Measurements from ENCODE around the gene LZTS2.

The LZTS2 gene

GRCh38 chr10:101014966-101015581, 15.5 kb downstream of the LZTS2 start:
- peak; percentile 93 for DNase-seq

- no peak for DNase-seq
These were observed 16.0 kb downstream of the LZTS2 start for GRCh38 chr10:101015582-101015973.

- no peak for DNase-seq
These were observed 17.2 kb downstream of the LZTS2 start for GRCh38 chr10:101016814-101017213.

GRCh38 chr10:101018118-101018599, 18.6 kb downstream of the LZTS2 start:
- no peak for DNase-seq

GRCh38 chr10:101018600-101019439, 19.2 kb downstream of the LZTS2 start:
- peak; percentile 75 for DNase-seq

GRCh38 chr10:101019440-101019703, 19.8 kb downstream of the LZTS2 start:
- no peak for DNase-seq

GRCh38 chr10:101020427-101021075, 20.9 kb downstream of the LZTS2 start:
- no peak for DNase-seq

GRCh38 chr10:101021239-101021638, 21.6 kb downstream of the LZTS2 start:
- DNase-seq = no peak

- no peak for DNase-seq
These were observed 22.2 kb downstream of the LZTS2 start for GRCh38 chr10:101021692-101022251.

GRCh38 chr10:101022967-101023705, 23.5 kb downstream of the LZTS2 start:
- no peak for DNase-seq

GRCh38 chr10:101027106-101027720, 27.6 kb downstream of the LZTS2 start:
- peak; percentile 51 for DNase-seq

GRCh38 chr10:101028446-101029337, 29.1 kb downstream of the LZTS2 start:
- DNase-seq = no peak

GRCh38 chr10:101029520-101030295, 30.1 kb downstream of the LZTS2 start:
- DNase-seq = no peak

- DNase-seq = no peak
These were observed 31.0 kb downstream of the LZTS2 start for GRCh38 chr10:101030496-101031127.

- DNase-seq = peak; percentile 95
These were observed 31.7 kb downstream of the LZTS2 start, which contains the start of the genes PDZD7 and SFXN3 for GRCh38 chr10:101031128-101031795. Gene PDZD7 (minus strand): TSS chr10:101031129. CDS start chr10:101030219, 910 bp downstream. Gene SFXN3 (plus strand): TSS chr10:101031234. CDS start chr10:101034695, 3,461 bp downstream.

GRCh38 chr10:101031796-101032636, 32.4 kb downstream of the LZTS2 start:
- DNase-seq = peak; percentile 72

GRCh38 chr10:101032637-101033224, 33.1 kb downstream of the LZTS2 start:
- peak; percentile 91 for DNase-seq

- no peak for DNase-seq
These were observed 33.7 kb downstream of the LZTS2 start for GRCh38 chr10:101033276-101033675.

Data from fibroblast of skin of right biceps (primary cell).